Activated CD8-positive, alpha-beta memory T cell treated with anti-CD3 and anti-CD28 coated beads, Interleukin-2, amount 10 ng/mL, durations not matched to agents 7 days and 5 days (primary cell): ENCODE data around the gene ELAVL4. TPM values are rescaled to one million over a fixed set of nuclear protein-coding genes. Genes with fewer than 3 reads are reported as not detected.

ENCODE experiments used
- ATAC-seq: fragments of 150-1000 bp; cut with Tn5 transposase; one replicate; pipeline ENCODE4 v1.10.0; 2021; ENCODE audit warnings: moderate library complexity
- CTCF ChIA-PET: fragments of 350-600 bp; sonication (Branson Sonifier 250); formaldehyde crosslinking; loops from one replicate; lab custom pipeline; 2021; ENCODE audit warnings: antibody characterized with exemption; lab: Charles Lee
- DNase-seq: peaks from one replicate; pipeline ENCODE4 v3.0.0-alpha.2; 2020
- H3K27ac Mint-ChIP-seq: one replicate; pipeline ENCODE4 v1.8.0; 2021; ENCODE audit warnings: mild to moderate bottlenecking, mixed read lengths
- H3K27me3 Mint-ChIP-seq: one replicate; pipeline ENCODE4 v1.8.0; 2021; ENCODE audit warnings: mixed read lengths
- H3K36me3 Mint-ChIP-seq: one replicate; pipeline ENCODE4 v1.8.0; 2021; ENCODE audit warnings: mild to moderate bottlenecking, mixed read lengths
- H3K4me1 Mint-ChIP-seq: one replicate; pipeline ENCODE4 v1.8.0; 2021; ENCODE audit warnings: mixed read lengths
- H3K4me3 Mint-ChIP-seq: one replicate; pipeline ENCODE4 v1.8.0; 2021; ENCODE audit warnings: mild to moderate bottlenecking, moderate library complexity, mixed read lengths
- H3K9me3 Mint-ChIP-seq: one replicate; pipeline ENCODE4 v1.8.0; 2022; ENCODE audit warnings: low read depth, mixed read lengths
- total RNA-seq, 2 experiments: library from RNA; stranded (reverse); gene quantifications; one replicate each; pipeline ENCODE4 v1.2.3, GENCODE V29; 2021

ELAVL4 gene
- total RNA-seq: not detected

- H3K36me3 Mint-ChIP-seq: no peaks in the 10 kb centered on the region
- H3K27me3 Mint-ChIP-seq: peaks cover 46% of the 10 kb centered on the region
- no peak within 1 kb of the TSS for H3K27ac Mint-ChIP-seq
- DNase-seq: no peak
- peaks cover 6% of the 10 kb centered on the region for H3K4me1 Mint-ChIP-seq
- CTCF ChIA-PET: no interaction called here
- peaks cover 3% of the 10 kb centered on the region for H3K9me3 Mint-ChIP-seq
- no peak for ATAC-seq
- H3K4me3 Mint-ChIP-seq: no peak within 1 kb of the TSS
Observed at GRCh38 chr1:50108497-50109059, at the start of gene ELAVL4. Gene ELAVL4, plus strand, starts transcription at chr1:50108920. Its CDS starts 270 bp downstream, at chr1:50109190.

- Mint-ChIP-seq H3K4me3 (no peak overlapping the region), H3K27ac (no peak overlapping the region), H3K4me1 (no peaks in the 10 kb centered on the region), H3K36me3 (no peaks in the 10 kb centered on the region), H3K27me3 (no peaks in the 10 kb centered on the region), H3K9me3 (no peaks in the 10 kb centered on the region)
- ATAC-seq: no peak
- CTCF ChIA-PET: no interaction called here
- DNase-seq: no peak
Observed at GRCh38 chr1:50060279-50060678, 48.4 kb upstream of the ELAVL4 start.

GRCh38 chr1:50066806-50067205 is 41.9 kb upstream of the ELAVL4 start:
- Mint-ChIP-seq H3K4me1 (no peaks in the 10 kb centered on the region), H3K27me3 (no peaks in the 10 kb centered on the region), H3K4me3 (no peak overlapping the region), H3K9me3 (no peaks in the 10 kb centered on the region), H3K36me3 (no peaks in the 10 kb centered on the region), H3K27ac (no peak overlapping the region)
- CTCF ChIA-PET: no interaction called here
- DNase-seq: no peak
- ATAC-seq: no peak

GRCh38 chr1:50074931-50075330 is 33.8 kb upstream of the ELAVL4 start:
- CTCF ChIA-PET: no interaction called here
- H3K9me3 Mint-ChIP-seq: no peaks in the 10 kb centered on the region

GRCh38 chr1:50077273-50077672 is 31.4 kb upstream of the ELAVL4 start:
- no peak for DNase-seq
- Mint-ChIP-seq H3K27ac (no peak overlapping the region), H3K27me3 (no peaks in the 10 kb centered on the region), H3K9me3 (no peaks in the 10 kb centered on the region), H3K4me3 (no peak overlapping the region), H3K36me3 (no peaks in the 10 kb centered on the region), H3K4me1 (no peaks in the 10 kb centered on the region)
- ATAC-seq: no peak
- CTCF ChIA-PET: no interaction called here

More at GRCh38 chr1:50074931-50075330, 33.8 kb upstream of the ELAVL4 start:
- H3K27ac Mint-ChIP-seq: no peak overlapping the region
- no peaks in the 10 kb centered on the region for H3K36me3 Mint-ChIP-seq
- ATAC-seq (no peak), DNase-seq (no peak)
- H3K27me3 Mint-ChIP-seq: no peaks in the 10 kb centered on the region
- H3K4me1 Mint-ChIP-seq: no peaks in the 10 kb centered on the region
- no peak overlapping the region for H3K4me3 Mint-ChIP-seq

- CTCF ChIA-PET: no interaction called here
- no peaks in the 10 kb centered on the region for H3K4me1 Mint-ChIP-seq
- no peaks in the 10 kb centered on the region for H3K36me3 Mint-ChIP-seq
- DNase-seq (no peak), ATAC-seq (no peak)
- no peaks in the 10 kb centered on the region for H3K27me3 Mint-ChIP-seq
- no peak overlapping the region for H3K4me3 Mint-ChIP-seq
- H3K27ac Mint-ChIP-seq: no peak overlapping the region
- H3K9me3 Mint-ChIP-seq: no peaks in the 10 kb centered on the region
Observed at GRCh38 chr1:50080904-50081586, 27.7 kb upstream of the ELAVL4 start.

- CTCF ChIA-PET: no interaction called here
- Mint-ChIP-seq H3K9me3 (no peaks in the 10 kb centered on the region), H3K4me1 (no peaks in the 10 kb centered on the region), H3K36me3 (no peaks in the 10 kb centered on the region), H3K4me3 (no peak overlapping the region), H3K27me3 (no peaks in the 10 kb centered on the region), H3K27ac (no peak overlapping the region)
- ATAC-seq: no peak
- DNase-seq: no peak
Observed at GRCh38 chr1:50084389-50084788, 24.3 kb upstream of the ELAVL4 start.

- Mint-ChIP-seq H3K27ac (no peak overlapping the region), H3K27me3 (no peaks in the 10 kb centered on the region), H3K4me3 (no peak overlapping the region), H3K9me3 (no peaks in the 10 kb centered on the region), H3K4me1 (no peaks in the 10 kb centered on the region), H3K36me3 (no peaks in the 10 kb centered on the region)
- DNase-seq (no peak), ATAC-seq (no peak)
- CTCF ChIA-PET: no interaction called here
Observed at GRCh38 chr1:50091068-50091467, 17.7 kb upstream of the ELAVL4 start.

- CTCF ChIA-PET: no interaction called here
- no peaks in the 10 kb centered on the region for H3K27me3 Mint-ChIP-seq
- H3K36me3 Mint-ChIP-seq: no peaks in the 10 kb centered on the region
- H3K4me1 Mint-ChIP-seq: no peaks in the 10 kb centered on the region
- DNase-seq (no peak), ATAC-seq (no peak)
- H3K9me3 Mint-ChIP-seq: no peaks in the 10 kb centered on the region
- no peak overlapping the region for H3K27ac Mint-ChIP-seq
- no peak overlapping the region for H3K4me3 Mint-ChIP-seq
Observed at GRCh38 chr1:50095716-50096115, 13.0 kb upstream of the ELAVL4 start.

GRCh38 chr1:50097021-50097679 is 11.6 kb upstream of the ELAVL4 start:
- Mint-ChIP-seq H3K36me3 (no peaks in the 10 kb centered on the region), H3K27ac (no peak overlapping the region), H3K4me3 (no peak overlapping the region), H3K27me3 (no peaks in the 10 kb centered on the region), H3K4me1 (no peaks in the 10 kb centered on the region), H3K9me3 (no peaks in the 10 kb centered on the region)
- CTCF ChIA-PET: no interaction called here
- DNase-seq (no peak), ATAC-seq (no peak)

GRCh38 chr1:50097791-50098190 is 10.9 kb upstream of the ELAVL4 start:
- ATAC-seq (no peak), DNase-seq (no peak)
- no peaks in the 10 kb centered on the region for H3K4me1 Mint-ChIP-seq
- H3K27me3 Mint-ChIP-seq: no peaks in the 10 kb centered on the region
- no peak overlapping the region for H3K4me3 Mint-ChIP-seq
- H3K9me3 Mint-ChIP-seq: no peaks in the 10 kb centered on the region
- no peaks in the 10 kb centered on the region for H3K36me3 Mint-ChIP-seq
- H3K27ac Mint-ChIP-seq: no peak overlapping the region
- CTCF ChIA-PET: no interaction called here

- H3K36me3 Mint-ChIP-seq: no peaks in the 10 kb centered on the region
- DNase-seq: no peak
- no peaks in the 10 kb centered on the region for H3K9me3 Mint-ChIP-seq
- CTCF ChIA-PET: interaction anchor here (0.7 kb wide), 1 partner anchor 64 kb away, joined by 4 read pairs; no protein-coding TSS in a partner anchor
- no peaks in the 10 kb centered on the region for H3K4me1 Mint-ChIP-seq
- no peak overlapping the region for H3K27ac Mint-ChIP-seq
- no peaks in the 10 kb centered on the region for H3K27me3 Mint-ChIP-seq
- no peak for ATAC-seq
- no peak overlapping the region for H3K4me3 Mint-ChIP-seq
Observed at GRCh38 chr1:50098591-50099021, 10.1 kb upstream of the ELAVL4 start.

- Mint-ChIP-seq H3K4me3 (no peak overlapping the region), H3K9me3 (no peaks in the 10 kb centered on the region), H3K27me3 (no peaks in the 10 kb centered on the region), H3K27ac (no peak overlapping the region), H3K4me1 (no peaks in the 10 kb centered on the region), H3K36me3 (no peaks in the 10 kb centered on the region)
- DNase-seq: no peak
- CTCF ChIA-PET: no interaction called here
- no peak for ATAC-seq
Observed at GRCh38 chr1:50099654-50100053, 9.1 kb upstream of the ELAVL4 start.

GRCh38 chr1:50103615-50104081 is 5.1 kb upstream of the ELAVL4 start:
- ATAC-seq (no peak), DNase-seq (no peak)
- no peak overlapping the region for H3K27ac Mint-ChIP-seq
- CTCF ChIA-PET: no interaction called here
- H3K4me1 Mint-ChIP-seq: no peaks in the 10 kb centered on the region
- no peaks in the 10 kb centered on the region for H3K9me3 Mint-ChIP-seq
- H3K27me3 Mint-ChIP-seq: peaks cover 10% of the 10 kb centered on the region
- no peak overlapping the region for H3K4me3 Mint-ChIP-seq
- no peaks in the 10 kb centered on the region for H3K36me3 Mint-ChIP-seq
